Measurements from ENCODE around the gene UBASH3A.
"Not testable (repeated sequence)": the region's sequence is repeated elsewhere in the genome, so short reads cannot be mapped to it uniquely, and the experiment has no call there.

UBASH3A gene

GRCh38 chr21:42466700-42467099 lies 63.0 kb downstream of the UBASH3A start:
- Histone ChIP-seq H3K4me1 (no peaks in the 10 kb centered on the region), H3K4me3 (no peak overlapping the region), H3K27me3 (ENCODE audit: low read depth) (no peaks in the 10 kb centered on the region), H3K9me3 (no peaks in the 10 kb centered on the region), H3K36me3 (replicated peaks) (no peaks in the 10 kb centered on the region)
- no peak for DNase-seq (ENCODE audit: low spot score in 2 of 2)
- in situ Hi-C loops (cut with MboI; ENCODE audit: low sequenced_read_pairs): no loop called here

DNA sequence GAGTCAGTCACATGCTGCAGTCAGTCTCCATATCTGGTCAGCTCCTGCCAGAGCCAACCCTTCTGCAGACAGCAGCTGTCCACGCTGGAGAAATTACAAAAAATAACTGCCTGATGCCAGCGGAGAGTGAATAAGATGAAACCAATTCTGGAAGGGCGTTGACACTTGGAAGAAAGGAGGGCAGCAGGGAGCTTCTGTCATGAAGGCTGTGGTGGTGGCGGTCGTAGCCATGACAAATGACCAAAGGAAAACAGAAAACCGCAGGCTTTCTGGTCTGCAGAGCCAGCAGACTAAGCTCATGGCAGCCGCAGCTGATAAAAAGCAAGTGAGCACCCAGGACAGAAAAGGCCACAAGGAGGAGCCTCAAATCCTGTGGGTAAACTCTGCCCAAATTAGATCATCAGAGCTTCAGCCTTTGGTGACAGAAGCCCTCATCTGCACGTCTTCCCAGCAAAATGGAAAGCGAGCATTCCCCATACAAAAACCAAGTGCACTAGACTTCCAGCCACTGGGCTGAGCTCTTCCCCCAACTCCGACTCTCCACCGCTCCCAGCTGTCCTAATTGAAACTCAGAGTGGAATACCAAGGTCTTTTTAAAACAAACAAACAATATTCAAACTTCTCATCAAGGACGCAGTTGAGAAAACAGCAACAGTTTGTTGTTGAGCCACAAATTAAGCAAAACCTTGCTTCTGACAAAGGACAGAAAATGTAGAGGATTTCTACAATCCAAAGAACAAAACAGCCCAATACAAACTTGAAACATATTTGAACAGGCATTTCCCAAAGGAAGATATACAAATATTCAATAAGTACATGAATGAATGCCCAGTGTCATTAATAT lies 63.7 kb downstream of the UBASH3A start:
- no peak for DNase-seq (ENCODE audit: low spot score in 2 of 2)
- in situ Hi-C loops (cut with MboI; ENCODE audit: low sequenced_read_pairs): no loop called here
- no peaks in the 10 kb centered on the region for H3K36me3 ChIP-seq (replicated peaks)
- no peaks in the 10 kb centered on the region for H3K27me3 ChIP-seq (ENCODE audit: low read depth)
- no peaks in the 10 kb centered on the region for H3K9me3 ChIP-seq
- H3K4me3 ChIP-seq: no peak overlapping the region
- no peaks in the 10 kb centered on the region for H3K4me1 ChIP-seq

DNA sequence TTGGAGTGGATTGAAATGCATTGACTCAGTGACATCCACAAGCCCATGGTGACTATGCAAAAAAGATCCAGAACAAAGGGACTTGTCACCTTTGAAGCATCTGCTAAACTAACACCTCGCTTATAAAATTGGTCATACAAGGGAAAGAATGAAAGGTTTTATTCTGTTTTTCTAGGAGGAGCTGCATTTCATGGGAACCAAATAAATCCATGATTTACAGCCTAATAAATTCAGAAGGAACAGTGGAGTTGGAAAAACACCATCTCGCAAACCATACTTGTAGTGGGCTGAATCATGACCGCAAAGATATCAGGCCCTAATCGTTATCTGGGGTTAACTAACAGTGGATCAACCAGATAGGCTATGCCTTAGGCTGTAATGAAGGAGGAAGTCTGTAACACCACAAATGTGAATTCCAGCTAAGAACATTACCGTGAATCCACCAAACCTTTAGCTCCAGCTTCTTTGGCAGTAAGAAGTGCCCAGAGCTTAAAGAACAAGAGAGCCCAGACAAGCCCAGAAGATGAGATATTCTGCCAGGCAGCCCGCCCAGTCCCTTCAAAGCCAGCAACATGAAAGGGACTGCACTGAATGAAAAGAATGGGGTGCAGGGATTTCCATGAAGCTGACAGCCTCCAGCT lies 64.9 kb downstream of the UBASH3A start:
- no peaks in the 10 kb centered on the region for H3K27me3 ChIP-seq (ENCODE audit: low read depth)
- no peaks in the 10 kb centered on the region for H3K36me3 ChIP-seq (replicated peaks)
- H3K4me3 ChIP-seq: no peak overlapping the region
- no peaks in the 10 kb centered on the region for H3K4me1 ChIP-seq
- DNase-seq (ENCODE audit: low spot score in 2 of 2): no peak
- in situ Hi-C loops (cut with MboI; ENCODE audit: low sequenced_read_pairs): no loop called here
- H3K9me3 ChIP-seq: no peaks in the 10 kb centered on the region

GRCh38 chr21:42469272-42469671 lies 65.6 kb downstream of the UBASH3A start:
- in situ Hi-C loops (cut with MboI; ENCODE audit: low sequenced_read_pairs): no loop called here
- H3K36me3 ChIP-seq (replicated peaks): no peaks in the 10 kb centered on the region
- no peaks in the 10 kb centered on the region for H3K4me1 ChIP-seq
- H3K9me3 ChIP-seq: no peaks in the 10 kb centered on the region
- DNase-seq (ENCODE audit: low spot score in 2 of 2): no peak
- no peak overlapping the region for H3K4me3 ChIP-seq
- H3K27me3 ChIP-seq (ENCODE audit: low read depth): no peaks in the 10 kb centered on the region

DNA sequence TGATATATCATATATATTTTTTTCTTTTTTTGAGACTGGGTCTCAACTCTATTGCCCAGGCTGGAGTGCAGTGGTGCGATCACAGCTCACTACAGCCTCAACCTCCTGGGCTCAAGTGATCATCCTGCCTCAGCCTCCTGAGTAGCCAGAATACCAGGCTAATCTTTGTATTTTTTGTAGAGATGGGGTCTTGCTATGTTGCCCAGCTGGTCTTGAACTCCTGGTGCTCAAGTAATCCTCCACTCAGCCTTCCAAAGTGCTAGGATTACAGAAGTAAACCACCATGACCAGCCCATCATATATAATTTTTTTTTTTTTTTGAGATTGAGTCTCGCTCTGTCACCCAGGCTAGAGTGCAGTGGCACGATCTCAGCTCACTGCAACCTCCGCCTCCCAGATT lies 66.0 kb downstream of the UBASH3A start:
- H3K4me3 ChIP-seq; in situ Hi-C loops (cut with MboI; ENCODE audit: low sequenced_read_pairs); H3K27me3 ChIP-seq (ENCODE audit: low read depth); DNase-seq (ENCODE audit: low spot score in 2 of 2); H3K4me1 ChIP-seq; H3K36me3 ChIP-seq (replicated peaks); H3K9me3 ChIP-seq: not testable (repeated sequence)

- H3K4me3 ChIP-seq: no peak overlapping the region
- H3K4me1 ChIP-seq: no peaks in the 10 kb centered on the region
- H3K27me3 ChIP-seq (ENCODE audit: low read depth): no peaks in the 10 kb centered on the region
- H3K36me3 ChIP-seq (replicated peaks): no peaks in the 10 kb centered on the region
- H3K9me3 ChIP-seq: no peaks in the 10 kb centered on the region
- in situ Hi-C loops (cut with MboI; ENCODE audit: low sequenced_read_pairs): no loop called here
- no peak for DNase-seq (ENCODE audit: low spot score in 2 of 2)
These were observed 67.5 kb downstream of the UBASH3A start for GRCh38 chr21:42471206-42471605.

- Histone ChIP-seq H3K9me3 (no peaks in the 10 kb centered on the region), H3K27me3 (ENCODE audit: low read depth) (no peaks in the 10 kb centered on the region), H3K4me1 (no peaks in the 10 kb centered on the region), H3K4me3 (no peak overlapping the region), H3K36me3 (replicated peaks) (no peaks in the 10 kb centered on the region)
- no peak for DNase-seq (ENCODE audit: low spot score in 2 of 2)
- in situ Hi-C loops (cut with MboI; ENCODE audit: low sequenced_read_pairs): no loop called here
These were observed 68.1 kb downstream of the UBASH3A start for GRCh38 chr21:42471716-42472330.

DNA sequence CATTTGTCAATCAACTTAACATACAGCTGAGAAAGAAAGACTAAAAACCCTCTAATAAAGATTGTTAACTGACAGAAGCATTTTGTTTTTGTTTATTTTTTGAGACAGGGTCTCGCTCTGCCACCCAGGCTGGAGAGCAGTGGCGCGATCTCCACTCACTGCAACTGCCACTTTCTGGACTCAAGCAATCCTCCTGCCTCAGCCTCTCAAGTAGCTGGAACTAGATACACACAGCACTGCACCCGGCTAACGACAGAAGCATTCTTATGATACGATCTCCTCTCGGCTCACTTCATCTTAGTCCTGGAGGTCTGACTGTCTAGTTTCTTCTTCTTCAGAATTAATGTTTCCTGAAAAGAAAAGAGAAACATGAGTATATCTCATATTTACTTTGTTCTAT lies 68.8 kb downstream of the UBASH3A start:
- Histone ChIP-seq H3K4me1 (no peaks in the 10 kb centered on the region), H3K4me3 (no peak overlapping the region)
- in situ Hi-C loops (cut with MboI; ENCODE audit: low sequenced_read_pairs): no loop called here

GRCh38 chr21:42473498-42474042 lies 69.9 kb downstream of the UBASH3A start:
- no peaks in the 10 kb centered on the region for H3K36me3 ChIP-seq (replicated peaks)
- 0 out of 2 replicates have a peak, but pooled peaks cover 2% of the 10 kb centered on the region for H3K27me3 ChIP-seq (ENCODE audit: low read depth)
- no peaks in the 10 kb centered on the region for H3K9me3 ChIP-seq
- H3K4me1 ChIP-seq: no peaks in the 10 kb centered on the region
- no peak overlapping the region for H3K4me3 ChIP-seq
- in situ Hi-C loops (cut with MboI; ENCODE audit: low sequenced_read_pairs): no loop called here
- DNase-seq (ENCODE audit: low spot score in 2 of 2): no peak

More for the DNA sequence above, 68.8 kb downstream of the UBASH3A start:
- Histone ChIP-seq H3K9me3 (no peaks in the 10 kb centered on the region), H3K27me3 (ENCODE audit: low read depth) (no peaks in the 10 kb centered on the region), H3K36me3 (replicated peaks) (no peaks in the 10 kb centered on the region)
- no peak for DNase-seq (ENCODE audit: low spot score in 2 of 2)

GRCh38 chr21:42474043-42474831 lies 70.5 kb downstream of the UBASH3A start:
- H3K36me3 ChIP-seq (replicated peaks): no peaks in the 10 kb centered on the region
- no peak overlapping the region for H3K4me3 ChIP-seq
- no peak for DNase-seq (ENCODE audit: low spot score in 2 of 2)
- in situ Hi-C loops (cut with MboI; ENCODE audit: low sequenced_read_pairs): no loop called here
- no peaks in the 10 kb centered on the region for H3K4me1 ChIP-seq
- H3K9me3 ChIP-seq: no peaks in the 10 kb centered on the region
- 0 out of 2 replicates have a peak, but pooled peaks cover 2% of the 10 kb centered on the region for H3K27me3 ChIP-seq (ENCODE audit: low read depth)

GRCh38 chr21:42475036-42475435 lies 71.3 kb downstream of the UBASH3A start:
- in situ Hi-C loops (cut with MboI; ENCODE audit: low sequenced_read_pairs): no loop called here
- no peak for DNase-seq (ENCODE audit: low spot score in 2 of 2)

GRCh38 chr21:42475526-42476387 lies 72.1 kb downstream of the UBASH3A start:
- no peaks in the 10 kb centered on the region for H3K36me3 ChIP-seq (replicated peaks)
- H3K27me3 ChIP-seq (ENCODE audit: low read depth): 0 out of 2 replicates have a peak, but pooled peaks cover 2% of the 10 kb centered on the region
- H3K9me3 ChIP-seq: no peaks in the 10 kb centered on the region
- H3K4me1 ChIP-seq: no peaks in the 10 kb centered on the region
- in situ Hi-C loops (cut with MboI; ENCODE audit: low sequenced_read_pairs): no loop called here
- DNase-seq (ENCODE audit: low spot score in 2 of 2): no peak
- no peak overlapping the region for H3K4me3 ChIP-seq

More at GRCh38 chr21:42475036-42475435, 71.3 kb downstream of the UBASH3A start:
- H3K4me3 ChIP-seq: no peak overlapping the region
- H3K9me3 ChIP-seq: no peaks in the 10 kb centered on the region
- no peaks in the 10 kb centered on the region for H3K36me3 ChIP-seq (replicated peaks)
- 0 out of 2 replicates have a peak, but pooled peaks cover 2% of the 10 kb centered on the region for H3K27me3 ChIP-seq (ENCODE audit: low read depth)
- no peaks in the 10 kb centered on the region for H3K4me1 ChIP-seq

All from HAP-1 (cell line).